ENCODE data around the gene FAM13B.

- no peak for TF ChIP-seq POLR2AphosphoS5 (IDR thresholded peaks at IDR 0.05; ENCODE audit: low read depth, low read length)
- no peak for TF ChIP-seq FOXM1 (IDR thresholded peaks at IDR 0.05; ENCODE audit: low read depth)
- TF ChIP-seq, protein P1, sequence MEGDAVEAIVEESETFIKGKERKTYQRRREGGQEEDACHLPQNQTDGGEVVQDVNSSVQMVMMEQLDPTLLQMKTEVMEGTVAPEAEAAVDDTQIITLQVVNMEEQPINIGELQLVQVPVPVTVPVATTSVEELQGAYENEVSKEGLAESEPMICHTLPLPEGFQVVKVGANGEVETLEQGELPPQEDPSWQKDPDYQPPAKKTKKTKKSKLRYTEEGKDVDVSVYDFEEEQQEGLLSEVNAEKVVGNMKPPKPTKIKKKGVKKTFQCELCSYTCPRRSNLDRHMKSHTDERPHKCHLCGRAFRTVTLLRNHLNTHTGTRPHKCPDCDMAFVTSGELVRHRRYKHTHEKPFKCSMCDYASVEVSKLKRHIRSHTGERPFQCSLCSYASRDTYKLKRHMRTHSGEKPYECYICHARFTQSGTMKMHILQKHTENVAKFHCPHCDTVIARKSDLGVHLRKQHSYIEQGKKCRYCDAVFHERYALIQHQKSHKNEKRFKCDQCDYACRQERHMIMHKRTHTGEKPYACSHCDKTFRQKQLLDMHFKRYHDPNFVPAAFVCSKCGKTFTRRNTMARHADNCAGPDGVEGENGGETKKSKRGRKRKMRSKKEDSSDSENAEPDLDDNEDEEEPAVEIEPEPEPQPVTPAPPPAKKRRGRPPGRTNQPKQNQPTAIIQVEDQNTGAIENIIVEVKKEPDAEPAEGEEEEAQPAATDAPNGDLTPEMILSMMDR (IDR thresholded peaks at IDR 0.05): no peak
- TF ChIP-seq EZH2phosphoT487 (IDR thresholded peaks at IDR 0.05; ENCODE audit: borderline replicate concordance, low read depth): no peak
Measured at GRCh38 chr5:138015916-138016315, 17.0 kb downstream of the FAM13B start.

Data from SK-N-SH (cell line).